HG02763 (cell line): ENCODE results near the gene CLINT1.
"Not testable (repeated sequence)": the region's sequence is repeated elsewhere in the genome, so short reads cannot be mapped to it uniquely, and the experiment has no call there.

Experiments used
- ATAC-seq: cut with Tn5 transposase; IDR thresholded peaks from one replicate; pipeline ENCODE4 v1.9.1; 2021; ENCODE audit warnings: mild to moderate bottlenecking, moderate library complexity; ENCODE audit not compliant: unreplicated experiment

CLINT1 gene

GRCh38 chr5:157864067-157864466, 5.1 kb upstream of the CLINT1 start:
- no peak for ATAC-seq

- ATAC-seq: no peak
Measured at GRCh38 chr5:157862183-157862851, 3.4 kb upstream of the CLINT1 start.

- peak; percentile 74 for ATAC-seq
Measured at GRCh38 chr5:157860898-157861890, 2.2 kb upstream of the CLINT1 start.

- no peak for ATAC-seq
Measured at GRCh38 chr5:157859227-157859575, 256 bp upstream of the CLINT1 start.

- no peak for ATAC-seq
Measured at GRCh38 chr5:157857816-157858526, 974 bp downstream of the CLINT1 start.

- ATAC-seq: no peak
Measured at GRCh38 chr5:157855404-157855994, 3.4 kb downstream of the CLINT1 start.

GRCh38 chr5:157853365-157853764, 5.6 kb downstream of the CLINT1 start:
- not testable (repeated sequence) for ATAC-seq

- ATAC-seq: no peak
Measured at GRCh38 chr5:157845914-157846598, 12.9 kb downstream of the CLINT1 start.

GRCh38 chr5:157842787-157843186, 16.2 kb downstream of the CLINT1 start:
- ATAC-seq: no peak

- no peak for ATAC-seq
Measured at GRCh38 chr5:157842185-157842584, 16.8 kb downstream of the CLINT1 start.

- ATAC-seq: no peak
Measured at GRCh38 chr5:157839157-157839795, 19.7 kb downstream of the CLINT1 start.

GRCh38 chr5:157836121-157836753, 22.7 kb downstream of the CLINT1 start:
- ATAC-seq: no peak

- ATAC-seq: no peak
Measured at GRCh38 chr5:157835041-157835440, 23.9 kb downstream of the CLINT1 start.

GRCh38 chr5:157828944-157829639, 29.9 kb downstream of the CLINT1 start:
- ATAC-seq: no peak

GRCh38 chr5:157828105-157828943, 30.6 kb downstream of the CLINT1 start:
- ATAC-seq: no peak

GRCh38 chr5:157827423-157827822, 31.5 kb downstream of the CLINT1 start:
- no peak for ATAC-seq

GRCh38 chr5:157823655-157824054, 35.3 kb downstream of the CLINT1 start:
- ATAC-seq: no peak
